IPS-20b (cell line): ENCODE measurements around the gene POM121L2.
A peak's percentile ranks its signal among the peaks of the same experiment; 100 is the strongest.

Experiments used
- H3K27ac ChIP-seq: one replicate; pipeline ENCODE4 v1.5.1; 2013; ENCODE audit warnings: low read length
- H3K27me3 ChIP-seq: 2 replicates; pipeline ENCODE4 v1.6.1; 2013; ENCODE audit warnings: mild to moderate bottlenecking, low read length, inconsistent platforms; ENCODE audit not compliant: insufficient read depth
- H3K36me3 ChIP-seq: 2 replicates; pipeline ENCODE4 v1.6.1; 2013; ENCODE audit warnings: low read depth, mild to moderate bottlenecking, inconsistent platforms, low read length, moderate library complexity; ENCODE audit not compliant: insufficient read depth
- H3K4me1 ChIP-seq: 2 replicates; pipeline ENCODE4 v1.6.1; 2013; ENCODE audit warnings: mild to moderate bottlenecking, control low read depth, inconsistent platforms, low read length, moderate library complexity; ENCODE audit not compliant: insufficient read depth
- H3K4me3 ChIP-seq: 2 replicates; pipeline ENCODE4 v1.5.1; 2013; ENCODE audit warnings: mild to moderate bottlenecking, low read length, inconsistent platforms
- H3K9ac ChIP-seq: 2 replicates; pipeline ENCODE4 v1.6.1; 2013; ENCODE audit warnings: low read depth, mild to moderate bottlenecking, inconsistent platforms, low read length, moderate library complexity
- H3K9me3 ChIP-seq: 2 replicates; pipeline ENCODE4 v1.6.1; 2013; ENCODE audit warnings: mild to moderate bottlenecking, low read depth, low read length, inconsistent platforms; ENCODE audit not compliant: insufficient read depth

POM121L2 gene

DNA sequence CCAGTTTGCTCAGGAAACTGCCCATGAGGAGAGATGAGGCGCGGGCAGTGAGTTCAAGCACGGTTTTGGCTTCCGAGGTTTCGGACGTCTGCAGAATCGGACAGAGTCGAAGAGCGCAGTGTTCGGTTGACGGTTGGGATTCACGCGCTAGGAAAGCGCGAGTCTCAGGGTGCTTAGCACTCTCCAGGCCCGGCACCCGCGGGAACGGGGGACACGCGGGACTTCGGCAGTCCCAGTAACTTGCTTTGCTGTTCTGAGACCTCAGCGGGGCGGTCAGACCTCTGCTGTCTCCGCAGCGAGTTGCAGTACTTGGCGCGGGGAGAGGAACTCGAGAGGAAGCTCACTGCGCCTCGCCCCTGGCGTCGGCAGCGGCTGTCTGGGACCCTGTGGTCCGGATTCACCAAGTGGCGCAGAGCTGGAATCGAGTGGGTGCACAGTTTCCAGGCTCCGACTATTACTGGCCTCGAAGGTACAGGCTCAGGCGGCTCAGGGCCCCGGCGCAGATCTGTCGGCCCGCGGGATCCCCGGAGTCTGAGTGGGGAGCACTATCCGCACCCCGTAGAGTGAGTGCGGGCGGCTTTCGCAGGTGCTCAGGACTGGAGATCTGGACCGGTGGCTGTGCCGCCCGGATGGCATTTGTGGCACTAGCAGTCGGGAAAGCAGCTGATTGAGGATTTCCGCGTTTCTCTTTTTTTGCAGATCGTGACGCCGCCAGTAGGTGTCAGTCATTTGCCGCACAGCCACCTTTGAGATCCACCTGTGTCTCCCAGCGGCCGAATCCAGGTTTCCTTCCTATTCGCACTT, at the start of gene POM121L2:
TSS of gene POM121L2 (minus strand) at position 128 of the 804 bp plus-strand sequence. CDS start at position 25, 103 bp downstream.
- Histone ChIP-seq H3K27me3 (peaks cover 63% of the 10 kb centered on the region), H3K27ac (no peak within 1 kb of the TSS), H3K9ac (no peak within 1 kb of the TSS; the same call in 1 of the 2 replicates), H3K4me1 (no peaks in the 10 kb centered on the region), H3K36me3 (no peaks in the 10 kb centered on the region), H3K9me3 (peaks cover 3% of the 10 kb centered on the region; the same call in 1 of the 2 replicates), H3K4me3 (peak within 1 kb of the TSS; percentile 80)

DNA sequence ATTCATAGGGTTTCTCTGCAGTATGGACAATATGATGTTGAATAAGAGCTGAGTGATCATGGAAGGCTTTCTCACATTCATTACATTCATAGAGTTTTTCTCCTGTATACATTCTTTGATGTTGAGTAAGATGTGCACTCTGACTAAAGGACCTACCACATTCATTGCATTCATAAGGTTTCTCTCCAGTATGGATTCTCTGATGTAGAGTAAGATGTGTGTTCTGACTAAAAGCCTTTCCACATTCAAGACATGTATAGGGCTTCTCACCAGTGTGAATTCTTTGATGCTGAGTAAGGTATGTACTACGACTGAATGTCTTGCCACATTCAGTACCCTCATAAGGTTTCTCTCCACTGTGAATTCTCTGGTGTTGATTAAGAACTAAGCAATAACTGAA, 47.2 kb upstream of the POM121L2 start:
- H3K4me1 ChIP-seq, result no peaks in the 10 kb centered on the region
- H3K4me3 ChIP-seq, result no peak overlapping the region
- H3K9me3 ChIP-seq, result peaks cover 50% of the 10 kb centered on the region
- no peak overlapping the region for H3K27ac ChIP-seq
- H3K27me3 ChIP-seq, result no peaks in the 10 kb centered on the region
- H3K36me3 ChIP-seq, result peaks cover 11% of the 10 kb centered on the region
- no peak overlapping the region for H3K9ac ChIP-seq

DNA sequence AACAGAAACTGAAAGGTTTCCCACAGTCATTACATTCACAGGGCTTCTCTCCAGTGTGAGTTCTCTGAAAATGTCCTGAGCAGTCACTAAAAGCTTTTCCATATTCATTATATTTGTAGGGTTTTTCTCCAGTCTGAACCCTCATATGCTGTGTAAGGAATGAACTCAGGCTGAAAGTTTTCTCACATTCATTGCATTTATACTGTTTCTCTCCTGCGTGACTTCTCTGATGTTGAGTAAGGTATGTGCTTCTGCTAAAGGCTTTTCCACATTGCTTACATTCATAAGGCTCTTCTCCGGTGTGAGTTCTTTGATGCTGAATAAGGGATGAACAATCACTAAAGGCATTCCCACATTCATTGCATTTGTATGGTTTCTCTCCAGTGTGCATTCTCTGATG, 46.7 kb upstream of the POM121L2 start:
- Histone ChIP-seq H3K27me3 (no peaks in the 10 kb centered on the region), H3K4me1 (no peaks in the 10 kb centered on the region), H3K36me3 (peaks cover 11% of the 10 kb centered on the region), H3K9ac (no peak overlapping the region), H3K9me3 (peaks cover 53% of the 10 kb centered on the region), H3K4me3 (no peak overlapping the region), H3K27ac (no peak overlapping the region)

DNA sequence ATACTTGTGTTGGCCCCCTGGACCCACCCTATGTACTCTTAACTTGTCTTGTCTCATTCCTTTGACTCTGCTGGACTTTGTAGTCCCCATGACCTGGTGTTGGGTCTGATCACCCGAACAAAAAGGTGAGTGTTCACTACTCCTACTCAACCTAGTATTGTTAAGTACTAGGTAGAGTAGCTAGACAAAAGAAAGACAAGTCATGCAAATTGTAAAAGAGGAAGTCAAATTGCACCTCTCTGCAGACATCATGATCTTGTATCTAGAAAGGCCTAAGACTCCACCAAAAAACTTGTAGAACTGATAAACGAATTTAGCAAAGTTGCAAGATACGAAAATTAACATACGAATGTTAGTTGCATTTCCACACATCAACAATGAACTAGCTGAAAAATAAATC, 40.8 kb upstream of the POM121L2 start:
- H3K9me3 ChIP-seq, result peaks cover 26% of the 10 kb centered on the region; the same call in 1 of the 2 replicates
- H3K27me3 ChIP-seq, result no peaks in the 10 kb centered on the region
- H3K9ac ChIP-seq, result no peak overlapping the region
- no peak overlapping the region for H3K4me3 ChIP-seq
- no peak overlapping the region for H3K27ac ChIP-seq
- no peaks in the 10 kb centered on the region for H3K36me3 ChIP-seq
- H3K4me1 ChIP-seq, result no peaks in the 10 kb centered on the region

DNA sequence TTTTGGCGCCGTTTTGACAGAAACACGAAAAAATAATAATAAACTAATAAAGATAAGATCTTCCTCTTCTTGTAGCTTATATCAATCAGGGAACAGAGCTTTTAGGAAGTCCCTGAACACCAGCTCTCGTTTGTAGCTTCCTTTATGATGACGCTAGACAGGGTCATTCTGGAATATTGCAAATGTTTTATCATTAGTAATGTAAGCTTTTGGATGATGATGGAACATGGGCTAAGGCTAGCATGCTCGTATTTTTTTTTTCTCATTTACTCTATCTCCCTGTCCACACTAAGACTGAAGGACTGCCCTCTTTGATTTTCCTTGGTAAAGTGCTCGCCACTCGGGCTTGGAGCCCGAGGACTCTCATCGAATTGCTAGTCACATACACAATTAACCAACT, 22.1 kb upstream of the POM121L2 start:
- H3K4me3 ChIP-seq, result peak overlapping the region; percentile 92
- no peaks in the 10 kb centered on the region for H3K27me3 ChIP-seq
- H3K27ac ChIP-seq, result no peak overlapping the region
- H3K9ac ChIP-seq, result no peak overlapping the region
- no peaks in the 10 kb centered on the region for H3K4me1 ChIP-seq
- H3K9me3 ChIP-seq, result no peaks in the 10 kb centered on the region
- H3K36me3 ChIP-seq, result no peaks in the 10 kb centered on the region

DNA sequence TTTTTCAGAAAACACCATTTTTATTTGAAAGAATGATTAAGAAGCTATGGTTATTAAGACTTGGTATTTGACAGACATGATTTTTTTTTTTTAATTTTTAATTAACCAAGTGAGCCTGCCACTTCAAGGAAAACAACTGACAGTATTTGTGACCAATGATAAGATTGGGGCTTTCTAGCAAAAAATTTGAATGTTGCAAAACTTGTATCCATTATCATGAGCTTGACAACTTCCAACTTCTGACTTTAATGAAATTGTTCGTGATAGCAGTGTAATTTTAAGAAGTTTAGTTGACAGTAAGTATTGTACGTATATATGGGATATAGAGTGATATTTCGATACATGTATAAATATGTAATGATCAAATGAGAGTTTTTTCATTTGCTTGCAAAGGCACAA, 21.6 kb upstream of the POM121L2 start:
- no peaks in the 10 kb centered on the region for H3K27me3 ChIP-seq
- H3K9ac ChIP-seq, result peak overlapping the region; percentile 76; the same call in 1 of the 2 replicates
- no peaks in the 10 kb centered on the region for H3K9me3 ChIP-seq
- H3K27ac ChIP-seq, result no peak overlapping the region
- no peaks in the 10 kb centered on the region for H3K36me3 ChIP-seq
- peak overlapping the region; percentile 92 for H3K4me3 ChIP-seq
- no peaks in the 10 kb centered on the region for H3K4me1 ChIP-seq

DNA sequence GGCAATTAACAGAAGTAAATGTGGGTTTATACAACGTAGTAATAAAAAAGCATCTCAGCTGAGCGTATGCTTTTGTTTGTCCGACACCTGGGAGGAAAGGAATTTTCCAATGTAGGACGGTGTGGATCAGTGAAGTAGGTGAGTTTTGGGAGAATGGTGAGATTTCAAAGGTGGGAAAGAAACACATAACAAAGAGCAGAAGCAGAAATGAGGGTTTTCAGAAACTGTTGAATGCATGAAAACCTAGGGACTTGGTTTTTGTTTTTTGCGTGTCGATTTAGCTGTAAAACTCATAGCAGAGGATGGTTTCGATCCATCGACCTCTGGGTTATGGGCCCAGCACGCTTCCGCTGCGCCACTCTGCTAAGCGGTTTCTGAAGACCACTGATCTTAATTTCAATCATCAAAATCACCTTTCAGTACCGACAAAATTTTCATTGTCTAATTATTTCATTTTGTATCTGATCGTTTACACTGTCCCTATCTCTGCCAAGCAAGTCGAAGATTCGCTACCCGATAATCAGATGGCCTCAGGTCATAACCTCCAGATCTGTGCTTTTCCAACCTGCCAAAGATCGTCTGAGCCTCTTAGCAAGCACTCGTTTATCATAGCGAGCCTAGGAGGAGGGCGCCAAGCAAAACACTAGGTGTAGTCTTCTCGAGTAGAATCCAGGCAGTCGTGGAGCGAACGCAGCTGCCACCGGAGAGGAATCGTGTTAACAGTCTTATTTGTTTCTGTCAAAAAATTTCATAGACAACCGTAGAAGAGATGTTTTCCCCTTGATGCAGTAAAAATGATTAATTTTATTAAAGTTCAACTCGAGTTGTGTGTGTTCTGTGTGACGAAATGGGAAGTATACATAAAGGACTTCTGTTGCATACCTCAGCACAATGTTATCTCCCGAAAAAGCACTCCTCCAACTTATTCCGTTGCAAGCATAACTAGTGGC, 20.9 kb upstream of the POM121L2 start:
- Histone ChIP-seq H3K9ac (peak overlapping the region; percentile 76; the same call in 1 of the 2 replicates), H3K27me3 (no peaks in the 10 kb centered on the region), H3K4me3 (peak overlapping the region; percentile 92), H3K4me1 (no peaks in the 10 kb centered on the region), H3K9me3 (no peaks in the 10 kb centered on the region), H3K27ac (no peak overlapping the region), H3K36me3 (no peaks in the 10 kb centered on the region)

DNA sequence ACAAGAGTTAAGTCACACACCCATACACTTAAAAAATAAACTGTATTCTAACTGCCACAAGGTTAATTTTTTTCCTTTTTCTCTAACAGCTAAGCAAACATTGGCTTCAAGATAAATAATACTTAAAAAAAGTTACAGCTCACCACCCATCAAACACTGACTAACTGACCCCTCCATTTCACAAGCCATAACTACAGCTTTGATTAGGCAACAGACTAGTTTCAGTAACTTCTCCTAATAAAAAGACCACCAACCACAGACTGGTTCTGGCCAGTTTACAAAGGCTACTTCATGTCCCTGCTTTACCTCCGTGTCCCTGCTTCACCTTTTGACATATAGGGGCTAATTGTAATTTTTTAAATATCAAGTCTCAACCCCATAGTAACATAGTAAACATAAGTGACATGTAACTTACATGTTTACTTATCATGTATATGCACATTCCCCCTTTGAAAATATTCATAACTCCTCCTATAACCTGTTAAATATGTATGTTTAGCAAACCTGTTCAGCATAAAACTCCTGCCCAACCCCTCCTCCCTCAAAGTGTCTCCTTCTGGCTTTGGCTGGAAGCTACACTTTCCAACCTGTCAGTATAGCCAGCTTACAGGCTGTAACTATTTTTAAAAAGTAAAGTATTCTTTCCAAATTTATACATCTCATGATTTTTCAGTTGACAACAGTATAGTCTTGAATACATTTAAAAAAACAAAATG, 15.1 kb upstream of the POM121L2 start:
- no peaks in the 10 kb centered on the region for H3K36me3 ChIP-seq
- H3K9ac ChIP-seq, result no peak overlapping the region
- H3K4me3 ChIP-seq, result no peak overlapping the region
- no peak overlapping the region for H3K27ac ChIP-seq
- no peaks in the 10 kb centered on the region for H3K4me1 ChIP-seq
- H3K27me3 ChIP-seq, result no peaks in the 10 kb centered on the region
- no peaks in the 10 kb centered on the region for H3K9me3 ChIP-seq

DNA sequence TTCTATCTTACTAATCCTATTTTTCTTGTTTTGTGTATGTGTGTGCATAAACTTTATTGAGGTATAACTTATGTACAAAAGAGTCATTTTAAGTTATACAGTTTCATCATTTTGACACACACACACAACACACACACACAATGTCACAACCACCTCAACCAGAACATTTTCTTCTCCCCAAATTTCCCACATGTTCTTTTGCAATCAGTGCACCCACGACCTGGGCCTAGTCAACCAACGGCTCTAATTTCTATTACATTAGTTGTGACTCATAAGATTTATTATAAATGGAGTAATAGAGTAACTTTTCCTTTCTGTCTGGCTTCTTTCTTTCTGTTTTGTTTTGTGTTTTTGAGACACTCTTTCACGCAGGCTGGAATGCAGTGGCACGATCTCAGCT, 9.8 kb upstream of the POM121L2 start:
- Histone ChIP-seq H3K27me3 (no peaks in the 10 kb centered on the region), H3K9me3 (no peaks in the 10 kb centered on the region), H3K36me3 (no peaks in the 10 kb centered on the region), H3K4me3 (no peak overlapping the region), H3K9ac (no peak overlapping the region), H3K27ac (no peak overlapping the region), H3K4me1 (no peaks in the 10 kb centered on the region)

DNA sequence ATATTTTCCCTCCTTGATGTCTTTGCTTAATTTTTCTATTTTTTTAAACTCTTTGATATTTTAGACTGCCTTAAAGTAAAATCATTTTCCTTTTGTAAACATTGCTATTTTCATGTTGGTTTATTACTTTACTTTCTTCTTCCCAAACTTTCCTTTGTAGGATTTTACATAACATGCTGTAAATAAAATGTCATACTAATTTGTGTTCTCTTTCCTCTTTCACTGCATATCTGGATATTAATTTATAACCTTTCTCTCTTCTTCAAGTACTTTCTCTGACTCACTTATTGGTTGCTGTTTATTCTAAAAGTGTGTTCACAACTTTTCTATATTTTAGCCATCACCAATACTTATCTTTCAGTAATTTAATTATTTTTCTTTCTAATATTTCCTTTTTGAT, 9.3 kb upstream of the POM121L2 start:
- H3K36me3 ChIP-seq, result no peaks in the 10 kb centered on the region

DNA sequence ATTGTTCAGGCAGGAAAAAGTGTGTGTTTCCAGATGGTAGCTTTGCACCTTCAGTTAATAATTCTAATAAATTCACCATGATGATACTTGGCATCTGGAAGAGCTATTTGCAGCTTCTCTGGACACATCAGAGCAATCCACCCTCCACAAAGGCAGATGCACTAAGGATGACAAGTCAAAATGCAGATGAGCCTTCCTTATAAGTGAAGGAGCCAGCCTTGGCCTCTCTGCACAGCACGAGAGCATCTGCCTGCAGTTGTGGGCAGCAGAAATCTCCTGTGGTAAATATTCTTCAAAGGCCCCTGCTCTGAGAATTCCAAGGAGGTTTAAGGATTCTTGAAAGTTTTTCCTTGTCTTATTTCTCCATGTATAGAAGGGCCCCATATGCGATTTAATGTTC, 6.9 kb upstream of the POM121L2 start:
- no peaks in the 10 kb centered on the region for H3K9me3 ChIP-seq
- H3K9ac ChIP-seq, result no peak overlapping the region

More for the DNA sequence above, 9.3 kb upstream of the POM121L2 start:
- Histone ChIP-seq H3K27ac (no peak overlapping the region), H3K9ac (no peak overlapping the region), H3K4me3 (no peak overlapping the region), H3K27me3 (no peaks in the 10 kb centered on the region), H3K9me3 (no peaks in the 10 kb centered on the region), H3K4me1 (no peaks in the 10 kb centered on the region)

More for the DNA sequence above, 6.9 kb upstream of the POM121L2 start:
- no peaks in the 10 kb centered on the region for H3K4me1 ChIP-seq
- no peaks in the 10 kb centered on the region for H3K27me3 ChIP-seq
- H3K27ac ChIP-seq, result no peak overlapping the region
- no peak overlapping the region for H3K4me3 ChIP-seq
- H3K36me3 ChIP-seq, result no peaks in the 10 kb centered on the region
